GM12872 (cell line): ENCODE results near the gene IGFBP1.

Source experiments
- TF ChIP-seq, protein P1 (sequence below): IDR thresholded peaks from 3 replicates; pipeline ENCODE4 v1.5.1; 2011; ENCODE audit warnings: low read depth, mild to moderate bottlenecking, low read length, moderate library complexity; ENCODE audit not compliant: insufficient read depth

The IGFBP1 gene

GRCh38 chr7:45882465-45882810 is 5.8 kb upstream of the IGFBP1 start:
- TF ChIP-seq, protein P1, sequence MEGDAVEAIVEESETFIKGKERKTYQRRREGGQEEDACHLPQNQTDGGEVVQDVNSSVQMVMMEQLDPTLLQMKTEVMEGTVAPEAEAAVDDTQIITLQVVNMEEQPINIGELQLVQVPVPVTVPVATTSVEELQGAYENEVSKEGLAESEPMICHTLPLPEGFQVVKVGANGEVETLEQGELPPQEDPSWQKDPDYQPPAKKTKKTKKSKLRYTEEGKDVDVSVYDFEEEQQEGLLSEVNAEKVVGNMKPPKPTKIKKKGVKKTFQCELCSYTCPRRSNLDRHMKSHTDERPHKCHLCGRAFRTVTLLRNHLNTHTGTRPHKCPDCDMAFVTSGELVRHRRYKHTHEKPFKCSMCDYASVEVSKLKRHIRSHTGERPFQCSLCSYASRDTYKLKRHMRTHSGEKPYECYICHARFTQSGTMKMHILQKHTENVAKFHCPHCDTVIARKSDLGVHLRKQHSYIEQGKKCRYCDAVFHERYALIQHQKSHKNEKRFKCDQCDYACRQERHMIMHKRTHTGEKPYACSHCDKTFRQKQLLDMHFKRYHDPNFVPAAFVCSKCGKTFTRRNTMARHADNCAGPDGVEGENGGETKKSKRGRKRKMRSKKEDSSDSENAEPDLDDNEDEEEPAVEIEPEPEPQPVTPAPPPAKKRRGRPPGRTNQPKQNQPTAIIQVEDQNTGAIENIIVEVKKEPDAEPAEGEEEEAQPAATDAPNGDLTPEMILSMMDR, result no peak

DNA sequence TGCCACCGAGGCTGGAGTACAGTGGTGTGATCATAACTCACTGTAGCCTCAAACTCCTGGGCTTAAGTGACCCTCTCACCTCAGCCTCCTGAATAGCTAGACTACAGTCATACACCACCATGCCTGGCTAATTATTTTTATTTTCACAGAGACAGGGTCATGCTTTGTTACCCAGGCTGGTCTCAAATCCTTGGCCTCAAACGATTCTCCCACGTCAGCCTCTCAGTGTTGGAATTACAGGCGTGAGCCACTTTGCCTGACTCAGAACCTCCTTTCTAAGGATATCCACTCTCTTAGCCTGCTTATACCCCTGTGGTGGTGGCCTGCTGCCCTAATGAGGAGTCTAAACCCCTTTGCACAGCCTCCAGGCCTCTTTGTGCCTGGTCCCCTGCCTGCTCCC is 4.2 kb upstream of the IGFBP1 start:
- TF ChIP-seq, protein P1, result no peak

- TF ChIP-seq, protein P1, result no peak
Measured at GRCh38 chr7:45885264-45885882, 2.9 kb upstream of the IGFBP1 start.

DNA sequence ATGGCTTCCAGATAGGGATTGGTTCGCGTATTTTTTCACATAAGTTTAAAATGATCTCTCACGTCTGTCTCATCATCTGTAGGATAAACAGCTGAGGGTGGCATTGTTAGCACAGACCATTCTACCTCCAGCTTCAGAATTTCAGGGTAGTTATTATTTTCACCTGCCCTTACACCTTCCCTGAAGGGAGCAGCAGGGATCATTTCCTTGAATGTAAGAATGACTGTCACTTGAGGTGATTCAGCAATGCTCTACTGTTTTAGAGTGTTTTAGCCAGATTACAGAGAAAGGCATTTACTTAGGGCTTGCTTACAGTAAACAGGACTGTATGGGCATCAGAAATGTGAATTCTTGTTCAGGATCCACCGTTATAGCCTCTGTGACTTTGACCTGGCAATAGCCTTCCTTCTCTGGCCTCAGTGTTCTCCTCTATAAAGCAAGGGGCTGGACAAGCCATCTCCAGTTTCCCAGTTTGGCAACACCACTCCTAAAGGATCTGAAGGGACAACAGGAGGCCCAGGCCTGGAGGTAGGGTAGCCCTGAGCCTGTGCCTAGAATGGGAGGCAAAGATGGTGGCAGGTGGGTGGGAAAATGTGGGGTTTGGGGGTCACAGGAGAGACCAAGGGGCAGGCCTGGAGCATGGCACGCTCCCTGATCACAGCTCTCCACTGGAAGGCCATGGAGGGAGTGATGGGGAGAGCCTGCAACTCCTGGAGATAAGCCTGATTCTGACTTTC is 1.2 kb upstream of the IGFBP1 start:
- TF ChIP-seq, protein P1, result no peak

GRCh38 chr7:45888993-45889366 is 692 bp downstream of the IGFBP1 start:
- TF ChIP-seq, protein P1, result no peak

- TF ChIP-seq, protein P1, result no peak
Measured at GRCh38 chr7:45889367-45890067, 1.2 kb downstream of the IGFBP1 start.

DNA sequence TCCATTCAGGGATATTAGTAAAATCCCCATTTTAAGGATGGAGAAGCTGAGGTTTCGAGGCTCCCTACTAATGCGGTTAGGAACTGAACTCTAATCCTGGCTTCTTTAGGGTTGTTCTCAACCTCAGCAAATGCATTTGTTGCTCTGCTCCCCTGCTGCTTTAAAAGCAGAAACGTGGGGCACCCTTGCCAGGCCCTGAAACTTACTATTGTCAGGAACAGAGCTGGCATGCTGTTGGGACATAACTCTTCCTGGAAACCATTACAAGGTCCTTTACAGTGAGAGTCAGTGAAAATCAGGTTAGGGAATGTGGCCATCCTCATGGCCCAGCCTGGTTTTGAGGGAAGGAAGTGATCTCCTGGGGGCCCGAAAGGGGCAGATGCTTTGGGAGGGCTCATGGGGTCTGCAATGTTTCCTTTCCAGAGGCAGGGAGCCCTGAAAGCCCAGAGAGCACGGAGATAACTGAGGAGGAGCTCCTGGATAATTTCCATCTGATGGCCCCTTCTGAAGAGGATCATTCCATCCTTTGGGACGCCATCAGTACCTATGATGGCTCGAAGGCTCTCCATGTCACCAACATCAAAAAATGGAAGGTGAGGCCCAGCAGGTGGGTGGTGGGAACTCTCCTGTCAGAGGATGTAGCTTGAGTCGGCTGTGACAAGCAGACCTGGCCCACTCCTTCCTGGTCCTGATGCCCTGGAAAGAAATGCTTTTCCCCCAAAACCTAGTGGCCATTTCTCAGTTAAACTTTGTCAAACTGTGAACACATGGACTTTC is 2.0 kb downstream of the IGFBP1 start:
- TF ChIP-seq, protein P1, result no peak
